ENCODE data around the gene MAPK12. TPM values are rescaled to one million over a fixed set of nuclear protein-coding genes. Genes with fewer than 3 reads are reported as not detected.

MAPK12 gene
- total and polyA plus RNA-seq, 4 donors = 0.83 to 2.8 (median 1.9) TPM

DNA sequence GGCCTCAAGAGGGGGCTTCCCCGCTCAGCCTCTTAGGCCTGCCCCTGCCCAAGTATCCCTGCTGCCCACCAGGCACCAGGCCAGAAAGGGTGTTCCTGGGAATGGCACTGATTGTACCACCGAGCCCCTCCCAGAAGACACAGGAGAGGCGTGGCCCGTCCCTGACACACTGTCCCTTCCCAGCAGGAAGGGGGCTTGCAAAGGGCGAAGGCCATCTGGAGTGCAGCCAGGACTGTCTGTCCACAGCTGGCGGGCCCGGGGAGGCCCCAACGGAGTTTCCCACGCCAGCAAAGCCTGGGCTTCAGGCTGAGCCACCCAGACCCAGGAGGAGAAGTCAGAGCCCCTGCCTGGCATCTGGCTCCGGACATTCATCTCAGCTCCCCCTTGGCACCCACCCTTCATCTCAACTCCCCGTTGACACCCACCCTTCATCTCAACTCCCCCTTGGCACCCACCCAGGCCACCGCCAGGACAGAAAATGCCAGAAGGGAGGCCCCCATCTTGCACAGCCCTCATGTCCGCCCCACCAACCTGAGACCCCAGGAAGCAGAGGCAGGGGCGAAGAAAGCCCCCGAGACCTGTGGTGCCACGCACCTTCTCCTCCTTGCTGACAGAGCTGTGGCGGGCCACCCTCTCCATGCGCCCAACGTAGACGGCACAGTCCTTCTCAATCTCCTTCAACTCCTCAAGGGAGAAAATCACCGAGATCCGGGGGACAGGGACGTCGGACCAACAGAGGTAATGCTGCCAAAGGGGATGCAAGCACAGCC, 36.1 kb downstream of the MAPK12 start (continued):
- TF ChIP-seq HNF4A (conservative IDR thresholded peaks at IDR 0.05) = no peak
- TF ChIP-seq, protein P1, sequence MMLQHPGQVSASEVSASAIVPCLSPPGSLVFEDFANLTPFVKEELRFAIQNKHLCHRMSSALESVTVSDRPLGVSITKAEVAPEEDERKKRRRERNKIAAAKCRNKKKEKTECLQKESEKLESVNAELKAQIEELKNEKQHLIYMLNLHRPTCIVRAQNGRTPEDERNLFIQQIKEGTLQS (IDR thresholded peaks at IDR 0.05) = no peak
- TF ChIP-seq, protein P2, sequence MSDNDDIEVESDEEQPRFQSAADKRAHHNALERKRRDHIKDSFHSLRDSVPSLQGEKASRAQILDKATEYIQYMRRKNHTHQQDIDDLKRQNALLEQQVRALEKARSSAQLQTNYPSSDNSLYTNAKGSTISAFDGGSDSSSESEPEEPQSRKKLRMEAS (IDR thresholded peaks at IDR 0.05) = no peak
- no peak for TF ChIP-seq JUND (IDR thresholded peaks at IDR 0.05)
- TF ChIP-seq RAD21 (IDR thresholded peaks at IDR 0.05) = no peak
- no peak for TF ChIP-seq RXRA (IDR thresholded peaks at IDR 0.05)
- TF ChIP-seq HNF4G (IDR thresholded peaks at IDR 0.05) = no peak

DNA sequence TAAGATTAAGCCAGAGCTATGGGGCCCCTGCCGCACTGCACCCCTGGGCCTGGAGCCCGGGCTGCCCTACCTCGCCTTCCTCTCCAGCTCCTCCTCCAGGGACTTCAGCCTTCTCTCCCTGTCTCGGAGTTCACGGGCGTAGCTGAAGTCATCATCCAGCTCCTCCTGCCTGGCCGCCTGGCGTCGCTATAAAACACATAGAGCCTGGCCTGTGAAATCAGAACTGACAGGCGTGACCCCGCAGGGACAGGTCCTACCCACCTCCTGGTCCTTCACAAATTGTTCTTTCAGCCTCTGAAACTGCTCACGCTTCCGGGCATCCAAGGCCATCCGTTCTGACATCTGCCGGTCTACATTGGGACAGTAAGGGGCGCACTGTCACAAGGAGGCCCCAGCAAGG, 37.4 kb downstream of the MAPK12 start:
- Histone ChIP-seq H3K4me1 (ENCODE audit: control insufficient read depth in 4 of 4, insufficient read depth in 4 of 4, low read length in 3 of 4) (peaks cover 2 to 6% (median 4%) of the 10 kb centered on the region in 4 donors), H3K9ac (ENCODE audit: low read depth in 1 of 2, low read length in 2 of 2) (no peak overlapping the region), H3K4me3 (ENCODE audit: low read depth in 1 of 3, low read length in 3 of 3) (no peak overlapping the region), H3K27ac (ENCODE audit: low read depth in 1 of 2, low read length in 2 of 2) (no peak overlapping the region), H3K9me3 (ENCODE audit: control insufficient read depth in 4 of 4, low read length in 3 of 4) (no peaks in the 10 kb centered on the region), H3K36me3 (ENCODE audit: control insufficient read depth in 4 of 4, insufficient read depth in 3 of 4, low read depth in 1 of 4, low read length in 3 of 4) (peaks cover 15 to 70% (median 33%) of the 10 kb centered on the region in 4 donors), H3K27me3 (ENCODE audit: control insufficient read depth in 4 of 4, insufficient read depth in 4 of 4, low read length in 3 of 4) (no peaks in the 10 kb centered on the region)
- WGBS = 96% methylated on average over 16 of the region's 16 CpGs
- no peak for DNase-seq (ENCODE audit: low spot score)
- TF ChIP-seq, protein P3, sequence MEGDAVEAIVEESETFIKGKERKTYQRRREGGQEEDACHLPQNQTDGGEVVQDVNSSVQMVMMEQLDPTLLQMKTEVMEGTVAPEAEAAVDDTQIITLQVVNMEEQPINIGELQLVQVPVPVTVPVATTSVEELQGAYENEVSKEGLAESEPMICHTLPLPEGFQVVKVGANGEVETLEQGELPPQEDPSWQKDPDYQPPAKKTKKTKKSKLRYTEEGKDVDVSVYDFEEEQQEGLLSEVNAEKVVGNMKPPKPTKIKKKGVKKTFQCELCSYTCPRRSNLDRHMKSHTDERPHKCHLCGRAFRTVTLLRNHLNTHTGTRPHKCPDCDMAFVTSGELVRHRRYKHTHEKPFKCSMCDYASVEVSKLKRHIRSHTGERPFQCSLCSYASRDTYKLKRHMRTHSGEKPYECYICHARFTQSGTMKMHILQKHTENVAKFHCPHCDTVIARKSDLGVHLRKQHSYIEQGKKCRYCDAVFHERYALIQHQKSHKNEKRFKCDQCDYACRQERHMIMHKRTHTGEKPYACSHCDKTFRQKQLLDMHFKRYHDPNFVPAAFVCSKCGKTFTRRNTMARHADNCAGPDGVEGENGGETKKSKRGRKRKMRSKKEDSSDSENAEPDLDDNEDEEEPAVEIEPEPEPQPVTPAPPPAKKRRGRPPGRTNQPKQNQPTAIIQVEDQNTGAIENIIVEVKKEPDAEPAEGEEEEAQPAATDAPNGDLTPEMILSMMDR (IDR thresholded peaks at IDR 0.05; ENCODE audit: low read depth, low read length, missing input control) = no peak
- TF ChIP-seq, protein P4, sequence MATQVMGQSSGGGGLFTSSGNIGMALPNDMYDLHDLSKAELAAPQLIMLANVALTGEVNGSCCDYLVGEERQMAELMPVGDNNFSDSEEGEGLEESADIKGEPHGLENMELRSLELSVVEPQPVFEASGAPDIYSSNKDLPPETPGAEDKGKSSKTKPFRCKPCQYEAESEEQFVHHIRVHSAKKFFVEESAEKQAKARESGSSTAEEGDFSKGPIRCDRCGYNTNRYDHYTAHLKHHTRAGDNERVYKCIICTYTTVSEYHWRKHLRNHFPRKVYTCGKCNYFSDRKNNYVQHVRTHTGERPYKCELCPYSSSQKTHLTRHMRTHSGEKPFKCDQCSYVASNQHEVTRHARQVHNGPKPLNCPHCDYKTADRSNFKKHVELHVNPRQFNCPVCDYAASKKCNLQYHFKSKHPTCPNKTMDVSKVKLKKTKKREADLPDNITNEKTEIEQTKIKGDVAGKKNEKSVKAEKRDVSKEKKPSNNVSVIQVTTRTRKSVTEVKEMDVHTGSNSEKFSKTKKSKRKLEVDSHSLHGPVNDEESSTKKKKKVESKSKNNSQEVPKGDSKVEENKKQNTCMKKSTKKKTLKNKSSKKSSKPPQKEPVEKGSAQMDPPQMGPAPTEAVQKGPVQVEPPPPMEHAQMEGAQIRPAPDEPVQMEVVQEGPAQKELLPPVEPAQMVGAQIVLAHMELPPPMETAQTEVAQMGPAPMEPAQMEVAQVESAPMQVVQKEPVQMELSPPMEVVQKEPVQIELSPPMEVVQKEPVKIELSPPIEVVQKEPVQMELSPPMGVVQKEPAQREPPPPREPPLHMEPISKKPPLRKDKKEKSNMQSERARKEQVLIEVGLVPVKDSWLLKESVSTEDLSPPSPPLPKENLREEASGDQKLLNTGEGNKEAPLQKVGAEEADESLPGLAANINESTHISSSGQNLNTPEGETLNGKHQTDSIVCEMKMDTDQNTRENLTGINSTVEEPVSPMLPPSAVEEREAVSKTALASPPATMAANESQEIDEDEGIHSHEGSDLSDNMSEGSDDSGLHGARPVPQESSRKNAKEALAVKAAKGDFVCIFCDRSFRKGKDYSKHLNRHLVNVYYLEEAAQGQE (IDR thresholded peaks at IDR 0.05) = no peak
- no peak for TF ChIP-seq RXRA (IDR thresholded peaks at IDR 0.05)
- TF ChIP-seq RAD21 (IDR thresholded peaks at IDR 0.05) = no peak
- TF ChIP-seq, protein P1 (IDR thresholded peaks at IDR 0.05) = no peak
- TF ChIP-seq FOXA2 (IDR thresholded peaks at IDR 0.05) = no peak
- TF ChIP-seq EGR1 (IDR thresholded peaks at IDR 0.05; ENCODE audit: low read depth in 2 of 2) = no peak
- no peak for TF ChIP-seq SP1 (IDR thresholded peaks at IDR 0.05)
- TF ChIP-seq, protein P5, sequence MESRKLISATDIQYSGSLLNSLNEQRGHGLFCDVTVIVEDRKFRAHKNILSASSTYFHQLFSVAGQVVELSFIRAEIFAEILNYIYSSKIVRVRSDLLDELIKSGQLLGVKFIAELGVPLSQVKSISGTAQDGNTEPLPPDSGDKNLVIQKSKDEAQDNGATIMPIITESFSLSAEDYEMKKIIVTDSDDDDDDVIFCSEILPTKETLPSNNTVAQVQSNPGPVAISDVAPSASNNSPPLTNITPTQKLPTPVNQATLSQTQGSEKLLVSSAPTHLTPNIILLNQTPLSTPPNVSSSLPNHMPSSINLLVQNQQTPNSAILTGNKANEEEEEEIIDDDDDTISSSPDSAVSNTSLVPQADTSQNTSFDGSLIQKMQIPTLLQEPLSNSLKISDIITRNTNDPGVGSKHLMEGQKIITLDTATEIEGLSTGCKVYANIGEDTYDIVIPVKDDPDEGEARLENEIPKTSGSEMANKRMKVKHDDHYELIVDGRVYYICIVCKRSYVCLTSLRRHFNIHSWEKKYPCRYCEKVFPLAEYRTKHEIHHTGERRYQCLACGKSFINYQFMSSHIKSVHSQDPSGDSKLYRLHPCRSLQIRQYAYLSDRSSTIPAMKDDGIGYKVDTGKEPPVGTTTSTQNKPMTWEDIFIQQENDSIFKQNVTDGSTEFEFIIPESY (IDR thresholded peaks at IDR 0.05) = no peak
- no peak for TF ChIP-seq TAF1 (conservative IDR thresholded peaks at IDR 0.05)
- no peak for TF ChIP-seq JUND (IDR thresholded peaks at IDR 0.05)
- no peak for TF ChIP-seq FOXA1 (IDR thresholded peaks at IDR 0.05)
- TF ChIP-seq HNF4G (IDR thresholded peaks at IDR 0.05) = no peak
- TF ChIP-seq, protein P2 (IDR thresholded peaks at IDR 0.05) = no peak
- TF ChIP-seq NR2F2 (IDR thresholded peaks at IDR 0.05) = no peak
- no peak for TF ChIP-seq HNF4A (conservative IDR thresholded peaks at IDR 0.05)
- no peak for TF ChIP-seq GABPA (IDR thresholded peaks at IDR 0.05 in 1 of 2, conservative IDR thresholded peaks at IDR 0.05 in 1 of 2)
- TF ChIP-seq YY1 (IDR thresholded peaks at IDR 0.05) = no peak

All from liver (tissue), 9 donors.